Omental fat pad (tissue), 4 donors: ENCODE measurements around the gene SLC48A1. TPM values are rescaled to one million over a fixed set of nuclear protein-coding genes. Genes with fewer than 3 reads are reported as not detected.
A peak's percentile ranks its signal among the peaks of the same experiment; 100 is the strongest.

Source experiments
- ATAC-seq: fragments of 150-250 bp; one replicate; pipeline ENCODE4 v1.9.1; 2016; ENCODE audit warnings: mild to moderate bottlenecking, moderate library complexity; ENCODE audit not compliant: low FRiP score
- DNase-seq: peaks from one replicate; pipeline ENCODE4 v3.0.0-alpha.2; 2019; ENCODE audit warnings: low spot score
- CTCF ChIP-seq, 3 donors: fragments of 450-650 bp; IDR thresholded peaks; one replicate each; pipeline ENCODE4 v1.5.1; 2016 to 2017; ENCODE audit warnings: antibody characterized with exemption in 3 of 3, mild to moderate bottlenecking in 3 of 3, moderate library complexity in 2 of 3
- total RNA-seq, 4 donors: library from RNA; depleted of rRNA; stranded (reverse); fragments of >200 nt; gene quantifications; one replicate each; pipeline ENCODE4 v1.1.0, GENCODE V29; 2016

SLC48A1 gene
- total RNA-seq, 4 donors from 2014 or later: 27.6 to 50.3 (median 48.1) TPM

GRCh38 chr12:47755655-47756562, 17.1 kb upstream of the SLC48A1 start:
- TF ChIP-seq CTCF (IDR thresholded peaks at IDR 0.05): no peak
- no peak for ATAC-seq

GRCh38 chr12:47757364-47757839, 15.6 kb upstream of the SLC48A1 start:
- TF ChIP-seq CTCF (IDR thresholded peaks at IDR 0.05): no peak
- DNase-seq (no peak), ATAC-seq (no peak)

More at GRCh38 chr12:47755655-47756562, 17.1 kb upstream of the SLC48A1 start:
- no peak for DNase-seq

DNA sequence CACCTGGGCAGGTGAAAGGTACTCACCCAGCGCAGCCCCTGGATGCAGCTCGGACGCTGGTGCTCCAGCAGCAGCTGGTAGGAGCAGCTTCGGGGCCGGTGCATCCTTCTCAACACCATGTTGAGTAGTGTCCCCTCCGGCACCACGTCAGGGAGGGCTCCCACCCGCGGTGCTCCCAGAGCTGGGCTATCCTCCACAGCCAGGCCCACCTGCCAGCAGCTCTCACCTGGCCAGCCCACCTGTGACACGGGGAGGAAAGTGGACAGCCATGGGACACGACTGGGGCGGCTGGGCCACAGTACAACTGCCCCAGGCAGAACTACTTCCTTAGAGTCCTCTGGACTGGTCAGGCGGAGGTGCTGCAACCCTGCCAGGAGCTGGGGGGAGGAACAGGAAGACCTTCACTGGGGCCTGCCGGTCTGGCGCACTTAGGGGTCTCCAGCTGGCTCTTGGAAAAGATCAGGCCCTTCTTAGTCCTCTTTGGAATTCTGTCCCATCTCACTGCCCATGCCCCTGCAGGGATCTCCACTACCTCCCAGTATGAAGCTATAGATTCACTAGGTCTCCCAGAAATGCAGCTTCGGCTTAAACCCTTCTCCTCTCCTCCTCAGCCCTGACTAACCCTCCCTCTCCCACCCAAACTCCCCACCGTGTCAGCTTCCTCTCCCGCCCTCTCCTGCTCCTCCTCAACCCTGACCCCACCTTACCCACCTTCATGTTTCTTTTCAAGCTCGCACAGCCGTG, 15.0 kb upstream of the SLC48A1 start:
- ATAC-seq (peak; percentile 47), DNase-seq (no peak)
- TF ChIP-seq CTCF (IDR thresholded peaks at IDR 0.05): no peak

- DNase-seq: no peak
- ATAC-seq: peak; percentile 4
- TF ChIP-seq CTCF (IDR thresholded peaks at IDR 0.05): no peak
Observed at GRCh38 chr12:47758584-47758833, 14.5 kb upstream of the SLC48A1 start.

DNA sequence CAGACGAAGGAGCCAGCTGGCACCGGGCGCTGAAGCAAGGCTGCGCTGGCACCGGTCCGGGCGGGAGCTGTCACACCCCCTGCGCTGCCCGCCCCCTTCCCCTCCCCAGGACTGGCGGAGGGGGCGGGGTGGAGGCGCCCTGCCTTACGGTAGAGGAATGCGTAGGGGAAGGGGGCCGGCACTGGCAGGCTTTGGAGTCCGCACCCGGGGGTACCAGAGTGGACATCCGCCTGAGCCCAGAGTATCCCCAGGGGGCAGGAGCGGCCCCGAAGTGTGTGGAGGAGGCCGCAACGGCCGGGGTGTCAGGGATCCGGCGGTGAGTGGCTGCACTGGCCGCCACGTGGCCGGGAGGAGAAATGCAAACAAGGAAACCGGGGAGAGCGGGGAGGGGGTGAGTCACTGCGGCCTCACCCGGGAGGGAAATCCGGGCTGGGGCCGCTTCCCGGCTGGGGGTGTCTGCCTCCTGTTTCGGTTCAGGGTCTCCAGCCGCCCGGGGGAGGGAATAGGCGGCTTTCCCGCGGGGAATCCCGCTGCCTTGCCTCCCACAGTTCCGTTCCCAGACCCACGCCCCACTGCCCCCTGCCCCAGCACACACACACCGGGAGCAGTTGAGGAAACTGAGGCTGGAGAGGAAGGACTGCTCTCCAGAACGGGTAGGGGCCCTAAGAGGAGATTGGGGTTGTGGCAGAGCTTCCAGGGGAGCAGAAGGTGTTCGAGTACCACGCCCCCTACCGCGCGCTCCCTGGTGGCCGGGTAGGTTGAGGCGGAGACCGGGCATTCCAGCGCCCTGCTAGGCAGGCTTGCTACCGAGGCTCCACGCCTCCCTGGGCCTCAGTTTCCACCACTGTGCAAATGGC, 14.0 kb upstream of the SLC48A1 start, which contains the start of gene RAPGEF3:
Gene RAPGEF3 (minus strand): TSS at position 47 of the 857 bp plus-strand sequence. CDS start 324 bp downstream, outside the sequence.
- DNase-seq (no peak), ATAC-seq (peak; percentile 91)
- peak in 2 of 3 donors; percentile 16 to 31 for TF ChIP-seq CTCF (IDR thresholded peaks at IDR 0.05)

GRCh38 chr12:47762850-47763465, 10.1 kb upstream of the SLC48A1 start:
- no peak for TF ChIP-seq CTCF (IDR thresholded peaks at IDR 0.05)
- ATAC-seq (no peak), DNase-seq (no peak)
